ENCODE measurements around the gene EMX2.

Gene EMX2

DNA sequence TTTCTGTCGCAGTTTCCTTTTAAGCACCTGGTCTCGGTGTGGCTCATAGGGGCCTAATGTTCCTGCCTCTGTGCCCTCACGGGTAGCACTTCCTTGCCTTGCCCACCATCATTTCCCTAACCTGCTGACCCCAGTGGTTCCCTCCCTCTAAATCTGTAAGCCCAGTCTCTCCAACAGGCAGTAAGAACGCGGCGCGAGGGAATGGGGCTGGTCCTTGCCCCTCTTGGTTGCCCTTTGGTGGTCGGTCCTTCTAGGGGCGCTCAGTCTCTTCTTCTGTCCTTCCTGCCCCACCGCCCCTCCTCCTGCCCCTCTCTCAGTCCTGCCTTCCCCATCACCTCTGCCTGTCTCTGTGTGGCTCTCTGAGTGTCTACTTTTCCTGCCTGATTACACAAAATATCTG lies 21.2 kb downstream of the EMX2 start:
- H3K36me3 ChIP-seq (ENCODE audit: control insufficient read depth in 2 of 2, insufficient read depth in 1 of 2, low read length in 2 of 2) = no peaks in the 10 kb centered on the region
- H3K9me3 ChIP-seq (ENCODE audit: control insufficient read depth, insufficient read depth, low read depth, low read length) = no peaks in the 10 kb centered on the region
- TF ChIP-seq ZNF544 (tag by site-specific recombination; IDR thresholded peaks at IDR 0.05) (no peak), ZNF114 (tag by site-specific recombination; IDR thresholded peaks at IDR 0.05) (no peak), ELK4 (IDR thresholded peaks at IDR 0.05; ENCODE audit: borderline replicate concordance, low read depth, low read length) (no peak), ZNF394 (tag by site-specific recombination; IDR thresholded peaks at IDR 0.05; ENCODE audit: borderline replicate concordance) (no peak), IKZF3 (tag by site-specific recombination; IDR thresholded peaks at IDR 0.05) (no peak), MEIS1 (CRISPR knock-in tag; IDR thresholded peaks at IDR 0.05; ENCODE audit: borderline replicate concordance) (no peak), ZNF404 (tag by site-specific recombination; IDR thresholded peaks at IDR 0.05) (no peak), HOXA7 (CRISPR knock-in tag; IDR thresholded peaks at IDR 0.05; ENCODE audit: borderline replicate concordance) (no peak), ZNF324 (tag by site-specific recombination; IDR thresholded peaks at IDR 0.05) (no peak), ZNF366 (tag by site-specific recombination; conservative IDR thresholded peaks at IDR 0.05) (no peak), ZNF629 (tag by site-specific recombination; IDR thresholded peaks at IDR 0.05) (no peak), ZNF354C (tag by site-specific recombination; IDR thresholded peaks at IDR 0.05; ENCODE audit: borderline replicate concordance, low read depth) (no peak), ZNF558 (tag by site-specific recombination; IDR thresholded peaks at IDR 0.05) (no peak), ZFP3 (tag by site-specific recombination; IDR thresholded peaks at IDR 0.05; ENCODE audit: low read depth) (no peak), ZNF2 (tag by site-specific recombination; IDR thresholded peaks at IDR 0.05) (no peak), ZNF701 (tag by site-specific recombination; IDR thresholded peaks at IDR 0.05) (no peak)
- TF ChIP-seq, protein P1, sequence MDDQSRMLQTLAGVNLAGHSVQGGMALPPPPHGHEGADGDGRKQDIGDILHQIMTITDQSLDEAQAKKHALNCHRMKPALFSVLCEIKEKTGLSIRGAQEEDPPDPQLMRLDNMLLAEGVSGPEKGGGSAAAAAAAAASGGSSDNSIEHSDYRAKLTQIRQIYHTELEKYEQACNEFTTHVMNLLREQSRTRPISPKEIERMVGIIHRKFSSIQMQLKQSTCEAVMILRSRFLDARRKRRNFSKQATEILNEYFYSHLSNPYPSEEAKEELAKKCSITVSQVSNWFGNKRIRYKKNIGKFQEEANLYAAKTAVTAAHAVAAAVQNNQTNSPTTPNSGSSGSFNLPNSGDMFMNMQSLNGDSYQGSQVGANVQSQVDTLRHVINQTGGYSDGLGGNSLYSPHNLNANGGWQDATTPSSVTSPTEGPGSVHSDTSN (CRISPR knock-in tag; IDR thresholded peaks at IDR 0.05) = no peak
- TF ChIP-seq, protein P2, sequence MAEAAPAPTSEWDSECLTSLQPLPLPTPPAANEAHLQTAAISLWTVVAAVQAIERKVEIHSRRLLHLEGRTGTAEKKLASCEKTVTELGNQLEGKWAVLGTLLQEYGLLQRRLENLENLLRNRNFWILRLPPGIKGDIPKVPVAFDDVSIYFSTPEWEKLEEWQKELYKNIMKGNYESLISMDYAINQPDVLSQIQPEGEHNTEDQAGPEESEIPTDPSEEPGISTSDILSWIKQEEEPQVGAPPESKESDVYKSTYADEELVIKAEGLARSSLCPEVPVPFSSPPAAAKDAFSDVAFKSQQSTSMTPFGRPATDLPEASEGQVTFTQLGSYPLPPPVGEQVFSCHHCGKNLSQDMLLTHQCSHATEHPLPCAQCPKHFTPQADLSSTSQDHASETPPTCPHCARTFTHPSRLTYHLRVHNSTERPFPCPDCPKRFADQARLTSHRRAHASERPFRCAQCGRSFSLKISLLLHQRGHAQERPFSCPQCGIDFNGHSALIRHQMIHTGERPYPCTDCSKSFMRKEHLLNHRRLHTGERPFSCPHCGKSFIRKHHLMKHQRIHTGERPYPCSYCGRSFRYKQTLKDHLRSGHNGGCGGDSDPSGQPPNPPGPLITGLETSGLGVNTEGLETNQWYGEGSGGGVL (tag by site-specific recombination; IDR thresholded peaks at IDR 0.05) = no peak
- no peak overlapping the region for H3K27ac ChIP-seq (ENCODE audit: extremely low read depth, low read depth, low read length)
- no peak overlapping the region for H3K4me3 ChIP-seq (ENCODE audit: low read depth, low read length)
- ChIA-PET POLR2A (no interaction called here), CTCF (no interaction called here)
- H3K4me1 ChIP-seq (ENCODE audit: control insufficient read depth, insufficient read depth, low read length) = no peaks in the 10 kb centered on the region

DNA sequence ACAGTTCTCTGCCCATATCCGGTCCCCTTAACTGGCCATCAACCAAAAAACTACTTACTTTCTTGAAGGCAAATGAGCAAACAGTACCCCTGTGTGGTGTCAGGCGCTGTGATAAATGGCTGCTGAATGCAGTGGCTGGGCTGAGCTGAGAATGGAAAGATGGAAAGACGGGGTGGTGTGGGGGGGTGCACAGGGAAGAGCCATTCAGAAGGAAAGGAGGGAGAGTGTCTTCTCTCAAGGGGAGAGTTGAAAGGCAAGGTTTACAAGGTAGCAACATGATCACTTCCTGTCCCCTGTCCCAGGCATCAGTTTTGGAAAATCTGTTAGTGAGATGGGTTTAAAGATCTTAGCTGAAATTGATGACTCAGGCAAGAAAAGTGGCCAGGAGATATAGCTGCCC lies 22.5 kb downstream of the EMX2 start:
- CTCF ChIA-PET = no interaction called here
- POLR2A ChIA-PET = interaction anchor here (0.6 kb wide), 1 partner anchor 125 kb away, joined by 5 read pairs; no protein-coding TSS in a partner anchor
- no peaks in the 10 kb centered on the region for H3K9me3 ChIP-seq (ENCODE audit: control insufficient read depth, insufficient read depth, low read depth, low read length)

More for the DNA sequence above, 22.5 kb downstream of the EMX2 start:
- no peaks in the 10 kb centered on the region for H3K36me3 ChIP-seq (ENCODE audit: control insufficient read depth in 2 of 2, insufficient read depth in 1 of 2, low read length in 2 of 2)
- TF ChIP-seq, protein P3, sequence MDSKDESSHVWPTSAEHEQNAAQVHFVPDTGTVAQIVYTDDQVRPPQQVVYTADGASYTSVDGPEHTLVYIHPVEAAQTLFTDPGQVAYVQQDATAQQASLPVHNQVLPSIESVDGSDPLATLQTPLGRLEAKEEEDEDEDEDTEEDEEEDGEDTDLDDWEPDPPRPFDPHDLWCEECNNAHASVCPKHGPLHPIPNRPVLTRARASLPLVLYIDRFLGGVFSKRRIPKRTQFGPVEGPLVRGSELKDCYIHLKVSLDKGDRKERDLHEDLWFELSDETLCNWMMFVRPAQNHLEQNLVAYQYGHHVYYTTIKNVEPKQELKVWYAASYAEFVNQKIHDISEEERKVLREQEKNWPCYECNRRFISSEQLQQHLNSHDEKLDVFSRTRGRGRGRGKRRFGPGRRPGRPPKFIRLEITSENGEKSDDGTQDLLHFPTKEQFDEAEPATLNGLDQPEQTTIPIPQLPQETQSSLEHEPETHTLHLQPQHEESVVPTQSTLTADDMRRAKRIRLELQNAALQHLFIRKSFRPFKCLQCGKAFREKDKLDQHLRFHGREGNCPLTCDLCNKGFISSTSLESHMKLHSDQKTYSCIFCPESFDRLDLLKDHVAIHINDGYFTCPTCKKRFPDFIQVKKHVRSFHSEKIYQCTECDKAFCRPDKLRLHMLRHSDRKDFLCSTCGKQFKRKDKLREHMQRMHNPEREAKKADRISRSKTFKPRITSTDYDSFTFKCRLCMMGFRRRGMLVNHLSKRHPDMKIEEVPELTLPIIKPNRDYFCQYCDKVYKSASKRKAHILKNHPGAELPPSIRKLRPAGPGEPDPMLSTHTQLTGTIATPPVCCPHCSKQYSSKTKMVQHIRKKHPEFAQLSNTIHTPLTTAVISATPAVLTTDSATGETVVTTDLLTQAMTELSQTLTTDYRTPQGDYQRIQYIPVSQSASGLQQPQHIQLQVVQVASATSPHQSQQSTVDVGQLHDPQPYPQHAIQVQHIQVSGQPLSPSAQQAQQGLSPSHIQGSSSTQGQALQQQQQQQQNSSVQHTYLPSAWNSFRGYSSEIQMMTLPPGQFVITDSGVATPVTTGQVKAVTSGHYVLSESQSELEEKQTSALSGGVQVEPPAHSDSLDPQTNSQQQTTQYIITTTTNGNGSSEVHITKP (tag by site-specific recombination; IDR thresholded peaks at IDR 0.05) = peak; percentile 52; the same call in 1 of the 2 replicates
- TF ChIP-seq ZNF341 (tag by site-specific recombination; IDR thresholded peaks at IDR 0.05; ENCODE audit: low read depth) = peak; percentile 70
- TF ChIP-seq, protein P4, sequence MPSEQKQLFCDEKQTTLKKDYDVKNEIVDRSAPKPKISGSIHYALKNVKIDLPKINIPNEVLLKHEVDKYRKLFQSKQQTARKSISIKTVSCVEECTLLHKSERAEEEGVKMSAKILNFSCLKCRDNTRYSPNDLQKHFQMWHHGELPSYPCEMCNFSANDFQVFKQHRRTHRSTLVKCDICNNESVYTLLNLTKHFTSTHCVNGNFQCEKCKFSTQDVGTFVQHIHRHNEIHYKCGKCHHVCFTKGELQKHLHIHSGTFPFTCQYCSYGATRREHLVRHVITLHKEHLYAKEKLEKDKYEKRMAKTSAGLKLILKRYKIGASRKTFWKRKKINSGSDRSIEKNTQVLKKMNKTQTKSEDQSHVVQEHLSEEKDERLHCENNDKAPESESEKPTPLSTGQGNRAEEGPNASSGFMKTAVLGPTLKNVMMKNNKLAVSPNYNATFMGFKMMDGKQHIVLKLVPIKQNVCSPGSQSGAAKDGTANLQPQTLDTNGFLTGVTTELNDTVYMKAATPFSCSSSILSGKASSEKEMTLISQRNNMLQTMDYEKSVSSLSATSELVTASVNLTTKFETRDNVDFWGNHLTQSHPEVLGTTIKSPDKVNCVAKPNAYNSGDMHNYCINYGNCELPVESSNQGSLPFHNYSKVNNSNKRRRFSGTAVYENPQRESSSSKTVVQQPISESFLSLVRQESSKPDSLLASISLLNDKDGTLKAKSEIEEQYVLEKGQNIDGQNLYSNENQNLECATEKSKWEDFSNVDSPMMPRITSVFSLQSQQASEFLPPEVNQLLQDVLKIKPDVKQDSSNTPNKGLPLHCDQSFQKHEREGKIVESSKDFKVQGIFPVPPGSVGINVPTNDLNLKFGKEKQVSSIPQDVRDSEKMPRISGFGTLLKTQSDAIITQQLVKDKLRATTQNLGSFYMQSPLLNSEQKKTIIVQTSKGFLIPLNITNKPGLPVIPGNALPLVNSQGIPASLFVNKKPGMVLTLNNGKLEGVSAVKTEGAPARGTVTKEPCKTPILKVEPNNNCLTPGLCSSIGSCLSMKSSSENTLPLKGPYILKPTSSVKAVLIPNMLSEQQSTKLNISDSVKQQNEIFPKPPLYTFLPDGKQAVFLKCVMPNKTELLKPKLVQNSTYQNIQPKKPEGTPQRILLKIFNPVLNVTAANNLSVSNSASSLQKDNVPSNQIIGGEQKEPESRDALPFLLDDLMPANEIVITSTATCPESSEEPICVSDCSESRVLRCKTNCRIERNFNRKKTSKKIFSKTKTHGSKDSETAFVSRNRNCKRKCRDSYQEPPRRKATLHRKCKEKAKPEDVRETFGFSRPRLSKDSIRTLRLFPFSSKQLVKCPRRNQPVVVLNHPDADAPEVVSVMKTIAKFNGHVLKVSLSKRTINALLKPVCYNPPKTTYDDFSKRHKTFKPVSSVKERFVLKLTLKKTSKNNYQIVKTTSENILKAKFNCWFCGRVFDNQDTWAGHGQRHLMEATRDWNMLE (tag by site-specific recombination; conservative IDR thresholded peaks at IDR 0.05; ENCODE audit: low read depth) = no peak
- no peak for TF ChIP-seq ZNF629 (tag by site-specific recombination; IDR thresholded peaks at IDR 0.05)
- TF ChIP-seq HOXC10 (CRISPR knock-in tag; IDR thresholded peaks at IDR 0.05) = no peak
- no peak overlapping the region for H3K27ac ChIP-seq (ENCODE audit: extremely low read depth, low read depth, low read length)
- no peak overlapping the region for H3K4me3 ChIP-seq (ENCODE audit: low read depth, low read length)
- no peaks in the 10 kb centered on the region for H3K4me1 ChIP-seq (ENCODE audit: control insufficient read depth, insufficient read depth, low read length)

All from HEK293 (cell line).